Measurements from ENCODE around the gene NF1.

The NF1 gene

DNA sequence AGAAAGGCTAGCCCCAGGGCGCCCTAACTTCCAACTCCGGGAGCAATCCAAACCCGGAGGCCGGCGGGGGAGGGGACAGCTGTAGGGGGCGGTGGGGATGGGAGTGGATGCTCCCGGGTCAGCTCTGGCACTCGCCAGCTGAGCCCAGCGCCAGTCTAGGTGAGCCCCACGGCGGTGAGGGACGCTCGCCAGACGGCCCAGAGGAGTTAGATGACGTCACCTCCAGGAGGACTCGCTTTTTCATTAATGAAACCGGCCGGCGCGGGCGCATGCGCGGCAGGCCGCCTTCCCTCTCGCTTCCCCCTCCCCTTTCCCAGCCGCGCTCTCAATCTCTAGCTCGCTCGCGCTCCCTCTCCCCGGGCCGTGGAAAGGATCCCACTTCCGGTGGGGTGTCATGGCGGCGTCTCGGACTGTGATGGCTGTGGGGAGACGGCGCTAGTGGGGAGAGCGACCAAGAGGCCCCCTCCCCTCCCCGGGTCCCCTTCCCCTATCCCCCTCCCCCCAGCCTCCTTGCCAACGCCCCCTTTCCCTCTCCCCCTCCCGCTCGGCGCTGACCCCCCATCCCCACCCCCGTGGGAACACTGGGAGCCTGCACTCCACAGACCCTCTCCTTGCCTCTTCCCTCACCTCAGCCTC is at the start of gene NF1 (continued):
- TF ChIP-seq SP7 (tag by site-specific recombination; IDR thresholded peaks at IDR 0.05) (peak; percentile 76), ZNF660 (tag by site-specific recombination; IDR thresholded peaks at IDR 0.05) (0 out of 2 replicates have a peak, but pooled peaks have one; percentile 4), SP2 (tag by site-specific recombination; IDR thresholded peaks at IDR 0.05) (peak; percentile 44), ZNF391 (tag by site-specific recombination; IDR thresholded peaks at IDR 0.05; ENCODE audit: borderline replicate concordance, low read depth) (peak; percentile 73; the same call in 1 of the 2 replicates), PRDM4 (tag by site-specific recombination; IDR thresholded peaks at IDR 0.05) (0 out of 2 replicates have a peak, but pooled peaks have one; percentile 32), ZNF311 (tag by site-specific recombination; IDR thresholded peaks at IDR 0.05; ENCODE audit: borderline replicate concordance) (no peak), ZIC2 (tag by site-specific recombination; IDR thresholded peaks at IDR 0.05) (peak; percentile 77), ZBTB7A (tag by site-specific recombination; IDR thresholded peaks at IDR 0.05; ENCODE audit: low read depth) (peak; percentile 80; the same call in 1 of the 2 replicates), ZNF184 (tag by site-specific recombination; IDR thresholded peaks at IDR 0.05) (peak; percentile 84; the same call in 1 of the 2 replicates), ZNF423 (tag by site-specific recombination; IDR thresholded peaks at IDR 0.05) (peak; percentile 56; the same call in 1 of the 2 replicates), ZNF621 (tag by site-specific recombination; IDR thresholded peaks at IDR 0.05) (no peak), ZNF133 (tag by site-specific recombination; IDR thresholded peaks at IDR 0.05) (no peak), PRDM10 (tag by site-specific recombination; IDR thresholded peaks at IDR 0.05) (peak; percentile 95), ZNF596 (tag by site-specific recombination; IDR thresholded peaks at IDR 0.05) (peak; percentile 74), ZNF76 (tag by site-specific recombination; IDR thresholded peaks at IDR 0.05; ENCODE audit: borderline replicate concordance, low read depth) (peak; percentile 58; the same call in 1 of the 2 replicates), GLI4 (tag by site-specific recombination; IDR thresholded peaks at IDR 0.05) (peak; percentile 35; the same call in 1 of the 2 replicates), ZSCAN4 (tag by site-specific recombination; IDR thresholded peaks at IDR 0.05) (0 out of 2 replicates have a peak, but pooled peaks have one; percentile 13), ZNF707 (tag by site-specific recombination; IDR thresholded peaks at IDR 0.05) (no peak), ZNF10 (tag by site-specific recombination; IDR thresholded peaks at IDR 0.05) (peak; percentile 17; the same call in 1 of the 2 replicates), GLIS2 (tag by site-specific recombination; IDR thresholded peaks at IDR 0.05) (peak; percentile 16; the same call in 1 of the 2 replicates)
- TF ChIP-seq, protein P1, sequence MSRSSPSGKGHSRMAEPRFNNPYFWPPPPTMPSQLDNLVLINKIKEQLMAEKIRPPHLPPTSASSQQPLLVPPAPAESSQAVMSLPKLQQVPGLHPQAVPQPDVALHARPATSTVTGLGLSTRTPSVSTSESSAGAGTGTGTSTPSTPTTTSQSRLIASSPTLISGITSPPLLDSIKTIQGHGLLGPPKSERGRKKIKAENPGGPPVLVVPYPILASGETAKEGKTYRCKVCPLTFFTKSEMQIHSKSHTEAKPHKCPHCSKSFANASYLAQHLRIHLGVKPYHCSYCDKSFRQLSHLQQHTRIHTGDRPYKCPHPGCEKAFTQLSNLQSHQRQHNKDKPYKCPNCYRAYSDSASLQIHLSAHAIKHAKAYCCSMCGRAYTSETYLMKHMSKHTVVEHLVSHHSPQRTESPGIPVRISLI (tag by site-specific recombination; IDR thresholded peaks at IDR 0.05) = peak; percentile 52; the same call in 1 of the 2 replicates
- TF ChIP-seq, protein P2, sequence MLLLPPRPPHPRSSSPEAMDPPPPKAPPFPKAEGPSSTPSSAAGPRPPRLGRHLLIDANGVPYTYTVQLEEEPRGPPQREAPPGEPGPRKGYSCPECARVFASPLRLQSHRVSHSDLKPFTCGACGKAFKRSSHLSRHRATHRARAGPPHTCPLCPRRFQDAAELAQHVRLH (tag by site-specific recombination; IDR thresholded peaks at IDR 0.05) = no peak
- TF ChIP-seq, protein P3, sequence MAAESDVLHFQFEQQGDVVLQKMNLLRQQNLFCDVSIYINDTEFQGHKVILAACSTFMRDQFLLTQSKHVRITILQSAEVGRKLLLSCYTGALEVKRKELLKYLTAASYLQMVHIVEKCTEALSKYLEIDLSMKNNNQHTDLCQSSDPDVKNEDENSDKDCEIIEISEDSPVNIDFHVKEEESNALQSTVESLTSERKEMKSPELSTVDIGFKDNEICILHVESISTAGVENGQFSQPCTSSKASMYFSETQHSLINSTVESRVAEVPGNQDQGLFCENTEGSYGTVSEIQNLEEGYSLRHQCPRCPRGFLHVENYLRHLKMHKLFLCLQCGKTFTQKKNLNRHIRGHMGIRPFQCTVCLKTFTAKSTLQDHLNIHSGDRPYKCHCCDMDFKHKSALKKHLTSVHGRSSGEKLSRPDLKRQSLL (tag by site-specific recombination; IDR thresholded peaks at IDR 0.05) = peak; percentile 75

Measured in HEK293 (cell line).